OCI-LY7 (cell line): Measurements from ENCODE around the gene DTWD2. TPM values are rescaled to one million over a fixed set of nuclear protein-coding genes. Genes with fewer than 3 reads are reported as not detected.

Experiments
- Bru-seq: library from RNA; stranded (reverse); fragments of 400-500 nt; gene quantifications from one replicate; lab custom pipeline; 2021; lab: Mats Ljungman, UMichigan
- BruChase-seq, 2 experiments: library from RNA; stranded (reverse); fragments of 400-500 nt; gene quantifications; one replicate each; lab custom pipeline; 2021; lab: Mats Ljungman, UMichigan
- BruUV-seq: library from RNA; stranded (reverse); fragments of 400-500 nt; replicated peaks from 2 replicates; lab custom pipeline; 2021; lab: Mats Ljungman, UMichigan
- CTCF ChIA-PET: fragments of 300-600 bp; sonication (Branson Sonifier 250); formaldehyde crosslinking; loops from one replicate; lab custom pipeline; 2022; ENCODE audit warnings: antibody characterized with exemption; ENCODE audit not compliant: unreplicated experiment; lab: Charles Lee
- POLR2A ChIA-PET: fragments of 300-600 bp; sonication (Branson Sonifier 250); formaldehyde crosslinking; loops from one replicate; lab custom pipeline; 2022; ENCODE audit warnings: antibody characterized with exemption; lab: Charles Lee
- DNase-seq: peaks from one replicate; pipeline ENCODE4 v3.0.0-alpha.2; 2015; ENCODE audit warnings: low spot score
- H2AFZ ChIP-seq: fragments of 200-600 bp; sonication (generic), shearing (Covaris generic); 2 replicates; pipeline ENCODE4 v1.6.1; 2014; ENCODE audit warnings: mild to moderate bottlenecking, antibody characterized with exemption, low read length, moderate library complexity
- H3K27ac ChIP-seq: fragments of 200-600 bp; sonication (generic); 2 replicates; pipeline ENCODE4 v1.5.1; 2014; ENCODE audit warnings: mixed run types, low read depth, mild to moderate bottlenecking, moderate library complexity, low read length, inconsistent platforms; ENCODE audit not compliant: poor library complexity, severe bottlenecking
- H3K36me3 ChIP-seq: fragments of 200-600 bp; sonication (generic); 2 replicates; pipeline ENCODE4 v1.6.1; 2014; ENCODE audit warnings: mild to moderate bottlenecking, antibody characterized with exemption, low read length, moderate library complexity, mixed read lengths; ENCODE audit not compliant: insufficient read depth
- H3K4me1 ChIP-seq: fragments of 200-600 bp; sonication (generic); 2 replicates; pipeline ENCODE4 v1.5.1; 2014; ENCODE audit warnings: mild to moderate bottlenecking, low read length; ENCODE audit not compliant: insufficient read depth, poor library complexity, severe bottlenecking
- H3K4me2 ChIP-seq: fragments of 200-600 bp; sonication (generic); 2 replicates; pipeline ENCODE4 v1.6.1; 2014; ENCODE audit warnings: mild to moderate bottlenecking, low read length
- H3K4me3 ChIP-seq: fragments of 200-600 bp; sonication (generic); 2 replicates; pipeline ENCODE4 v1.5.1; 2014; ENCODE audit warnings: mild to moderate bottlenecking, low read depth, low read length; ENCODE audit not compliant: poor library complexity, severe bottlenecking
- H3K79me2 ChIP-seq: fragments of 200-600 bp; sonication (generic); 2 replicates; pipeline ENCODE4 v1.6.1; 2016; ENCODE audit warnings: low read depth, mild to moderate bottlenecking, low read length, moderate library complexity, mixed read lengths; ENCODE audit not compliant: insufficient read depth
- H3K9me2 ChIP-seq: fragments of 200-600 bp; sonication (generic); 2 replicates; pipeline ENCODE4 v1.6.1; 2016; ENCODE audit warnings: mild to moderate bottlenecking, low read length, mixed read lengths; ENCODE audit not compliant: insufficient read depth
- H3K9me3 ChIP-seq: fragments of 200-600 bp; sonication (generic); 2 replicates; pipeline ENCODE4 v1.6.1; 2014; ENCODE audit warnings: mild to moderate bottlenecking, mixed run types, low read length, mixed read lengths
- H4K20me1 ChIP-seq: fragments of 200-600 bp; sonication (generic); 2 replicates; pipeline ENCODE4 v1.6.1; 2014; ENCODE audit warnings: mild to moderate bottlenecking, antibody characterized with exemption, low read length, moderate library complexity, mixed read lengths; ENCODE audit not compliant: insufficient read depth
- EZH2phosphoT487 ChIP-seq: fragments of 200-600 bp; sonication (generic); IDR thresholded peaks from 2 replicates; pipeline ENCODE4 v1.6.1; 2018; ENCODE audit warnings: low read depth, borderline replicate concordance, mild to moderate bottlenecking, mixed run types, antibody characterized with exemption, low read length, moderate library complexity, mixed read lengths
- intact Hi-C: fragments of 100-400 bp; cut with micrococcal nuclease; formaldehyde crosslinking; loops from one replicate; pipeline ENCODE4 v1.10.0; 2022; ENCODE audit not compliant: unreplicated experiment
- long read RNA-seq: library from polyadenylated mRNA; stranded (forward); transcript quantifications from one replicate; pipeline ENCODE4 v2.0.0, GENCODE V29; 2022
- total RNA-seq, 2 experiments: library from RNA; depleted of rRNA in 1 of 2; stranded (reverse); fragments of >200 nt in 1 of 2; shearing (Covaris generic) in 1 of 2; gene quantifications; 2 replicates each; pipeline ENCODE4 v1.2.3, GENCODE V29; 2014 to 2022
- TF ChIP-seq, protein P1 (sequence below): fragments of 200-600 bp; sonication (generic); conservative IDR thresholded peaks from 2 replicates; pipeline ENCODE4 v1.5.1; 2014; ENCODE audit warnings: mild to moderate bottlenecking, antibody characterized with exemption, low read length, moderate library complexity, mixed read lengths

Gene DTWD2
- total RNA-seq (2014; rRNA removed; shearing (Covaris generic)) (4.2 and 8.6 TPM in 2 replicates), total RNA-seq (2022) (3.4 and 6.4 TPM in 2 replicates), Bru-seq, nascent RNA (percentile 51 among the genes with signal in this experiment), BruChase-seq, experiment 1, labeled RNA remaining after a 6-hour chase (percentile 46 among the genes with signal in this experiment), BruChase-seq, experiment 2, labeled RNA remaining after a 2-hour chase (percentile 47 among the genes with signal in this experiment)
- long read RNA-seq, transcript DTWD2-203 (6 exons, 2,307 nt): major isoform, 6 of 6 reads
- long read RNA-seq, partial matches to known transcripts: 0 of 6 reads
- long read RNA-seq, other reads (novel, unspliced or antisense): 0 of 6 reads

DNA sequence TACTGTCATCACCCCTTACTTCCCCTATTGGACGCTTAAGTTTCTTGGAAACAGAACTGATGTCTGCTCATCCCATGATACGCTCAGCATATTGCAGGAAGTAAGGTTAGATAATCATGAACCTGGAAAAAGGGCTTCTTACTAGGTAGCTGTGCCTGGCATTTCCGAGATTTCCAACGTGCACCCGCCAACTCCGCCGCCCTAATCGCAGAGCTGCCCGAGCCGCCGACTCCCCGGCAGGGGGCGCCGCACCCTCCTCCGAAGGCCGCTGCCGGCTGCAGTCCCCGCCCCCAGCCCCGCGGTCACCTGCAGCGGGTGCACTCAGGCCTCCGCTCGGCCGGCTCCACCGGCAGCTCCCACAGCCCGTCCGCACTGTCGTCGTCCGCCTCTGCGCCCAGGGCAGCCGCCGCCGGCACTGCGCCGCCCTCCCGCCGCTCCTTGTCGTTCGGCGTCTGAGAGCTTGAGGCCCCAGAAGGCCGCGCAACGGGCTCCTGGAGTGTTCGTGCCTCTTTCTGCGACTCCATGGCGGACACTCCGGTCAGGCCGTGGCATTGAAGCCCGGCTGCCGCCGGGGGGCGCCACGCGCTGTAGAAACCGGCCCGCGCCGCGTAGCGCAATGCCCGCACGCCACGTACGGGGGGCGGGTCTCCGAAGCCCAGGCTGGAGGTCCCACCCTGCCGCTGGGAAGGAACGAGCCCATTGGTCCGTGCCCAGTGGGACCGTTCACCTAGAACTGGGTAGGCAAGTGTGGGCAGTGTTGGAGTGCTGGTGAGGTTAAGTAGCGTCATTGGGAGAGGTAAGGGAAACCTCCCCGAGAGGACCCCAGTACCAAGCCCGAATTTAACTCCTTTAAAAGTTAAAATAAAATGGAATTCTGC lies at the start of gene DTWD2:
Gene DTWD2 (minus strand): TSS at position 560 of the 878 bp plus-strand sequence. CDS start 36 bp downstream, at position 524.
- Histone ChIP-seq H3K27ac (peak within 1 kb of the TSS; percentile 77), H3K4me3 (peak within 1 kb of the TSS; percentile 75), H3K4me1 (peaks cover 33% of the 10 kb centered on the region), H3K9me3 (no peaks in the 10 kb centered on the region), H3K4me2 (peak within 1 kb of the TSS; percentile 91), H3K79me2 (no peaks in the 10 kb centered on the region; the same call in 1 of the 2 replicates), H3K36me3 (no peaks in the 10 kb centered on the region), H4K20me1 (no peaks in the 10 kb centered on the region), H2AFZ (peak within 1 kb of the TSS; percentile 96), H3K9me2 (no peaks in the 10 kb centered on the region)
- no TSS peak for BruUV-seq
- DNase-seq: peak; percentile 96
- POLR2A ChIA-PET: interaction anchor here (0.6 to 1.8 kb wide), 21 partner anchors 12 to 471 kb away, joined by 3 to 11 read pairs (median 4); no protein-coding TSS in a partner anchor
- TF ChIP-seq EZH2phosphoT487: no peak
- TF ChIP-seq, protein P1, sequence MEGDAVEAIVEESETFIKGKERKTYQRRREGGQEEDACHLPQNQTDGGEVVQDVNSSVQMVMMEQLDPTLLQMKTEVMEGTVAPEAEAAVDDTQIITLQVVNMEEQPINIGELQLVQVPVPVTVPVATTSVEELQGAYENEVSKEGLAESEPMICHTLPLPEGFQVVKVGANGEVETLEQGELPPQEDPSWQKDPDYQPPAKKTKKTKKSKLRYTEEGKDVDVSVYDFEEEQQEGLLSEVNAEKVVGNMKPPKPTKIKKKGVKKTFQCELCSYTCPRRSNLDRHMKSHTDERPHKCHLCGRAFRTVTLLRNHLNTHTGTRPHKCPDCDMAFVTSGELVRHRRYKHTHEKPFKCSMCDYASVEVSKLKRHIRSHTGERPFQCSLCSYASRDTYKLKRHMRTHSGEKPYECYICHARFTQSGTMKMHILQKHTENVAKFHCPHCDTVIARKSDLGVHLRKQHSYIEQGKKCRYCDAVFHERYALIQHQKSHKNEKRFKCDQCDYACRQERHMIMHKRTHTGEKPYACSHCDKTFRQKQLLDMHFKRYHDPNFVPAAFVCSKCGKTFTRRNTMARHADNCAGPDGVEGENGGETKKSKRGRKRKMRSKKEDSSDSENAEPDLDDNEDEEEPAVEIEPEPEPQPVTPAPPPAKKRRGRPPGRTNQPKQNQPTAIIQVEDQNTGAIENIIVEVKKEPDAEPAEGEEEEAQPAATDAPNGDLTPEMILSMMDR: peak; percentile 98
- intact Hi-C loops: loop anchor here (1.0 kb wide), 6 partner anchors 34 to 447 kb away; no protein-coding TSS in a partner anchor
- CTCF ChIA-PET: interaction anchor here (0.5 to 3.6 kb wide), 12 partner anchors 24 to 465 kb away, joined by 3 to 21 read pairs (median 4); no protein-coding TSS in a partner anchor

- Histone ChIP-seq H3K4me2 (no peak overlapping the region), H2AFZ (peak overlapping the region; percentile 18; the same call in 1 of the 2 replicates), H4K20me1 (no peaks in the 10 kb centered on the region), H3K27ac (no peak overlapping the region), H3K9me2 (no peaks in the 10 kb centered on the region), H3K79me2 (no peaks in the 10 kb centered on the region), H3K36me3 (no peaks in the 10 kb centered on the region), H3K4me3 (no peak overlapping the region), H3K4me1 (peaks cover 15% of the 10 kb centered on the region), H3K9me3 (no peaks in the 10 kb centered on the region)
- POLR2A ChIA-PET: no interaction called here
- no peak for DNase-seq
- intact Hi-C loops: no loop called here
- BruUV-seq: no TSS peak
- no peak for TF ChIP-seq EZH2phosphoT487
- TF ChIP-seq, protein P1: no peak
- CTCF ChIA-PET: no interaction called here
These were observed 49.3 kb upstream of the DTWD2 start for GRCh38 chr5:119037496-119038215.
